ENCODE results near the gene PROZ.

- TF ChIP-seq ZNF274 (IDR thresholded peaks at IDR 0.05; ENCODE audit: low read depth, low read length) = no peak
- TF ChIP-seq SUZ12 (IDR thresholded peaks at IDR 0.05; ENCODE audit: extremely low read depth, insufficient read depth, insufficient read length) = no peak
- no peak for TF ChIP-seq YY1 (IDR thresholded peaks at IDR 0.05; ENCODE audit: insufficient read depth, insufficient read length)
These were observed 53.3 kb downstream of the PROZ start for GRCh38 chr13:113211774-113212173.

Data from NT2/D1 (cell line).